ENCODE results near the gene CFAP73.
"Not testable (repeated sequence)": the region's sequence is repeated elsewhere in the genome, so short reads cannot be mapped to it uniquely, and the experiment has no call there.

CFAP73 gene

GRCh38 chr12:113196582-113196981 is 47.1 kb downstream of the CFAP73 start:
- DNase-seq = no peak

GRCh38 chr12:113196990-113197389 is 47.5 kb downstream of the CFAP73 start:
- DNase-seq = peak; percentile 54 to 62

- no peak for DNase-seq
Measured at GRCh38 chr12:113197518-113198077, 48.1 kb downstream of the CFAP73 start.

DNA sequence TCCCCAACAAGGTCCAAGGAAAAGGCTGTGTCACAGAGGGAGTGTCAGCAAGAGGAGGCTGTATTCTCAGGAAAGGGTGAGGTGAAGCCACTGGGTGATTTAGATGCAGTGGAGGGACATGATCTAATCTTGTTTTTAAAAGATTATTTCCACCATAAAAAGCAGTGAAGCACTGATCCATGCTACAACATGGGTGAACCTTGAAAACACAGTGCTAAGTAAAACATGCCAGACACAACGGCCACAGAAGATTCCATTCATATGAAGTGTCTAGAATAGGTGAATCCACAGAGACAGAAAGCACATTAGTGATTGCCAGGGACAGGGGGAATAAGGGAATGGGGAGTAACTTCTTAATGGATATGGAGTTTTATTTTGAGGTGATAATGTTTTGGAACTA is 48.8 kb downstream of the CFAP73 start:
- DNase-seq = no peak

DNA sequence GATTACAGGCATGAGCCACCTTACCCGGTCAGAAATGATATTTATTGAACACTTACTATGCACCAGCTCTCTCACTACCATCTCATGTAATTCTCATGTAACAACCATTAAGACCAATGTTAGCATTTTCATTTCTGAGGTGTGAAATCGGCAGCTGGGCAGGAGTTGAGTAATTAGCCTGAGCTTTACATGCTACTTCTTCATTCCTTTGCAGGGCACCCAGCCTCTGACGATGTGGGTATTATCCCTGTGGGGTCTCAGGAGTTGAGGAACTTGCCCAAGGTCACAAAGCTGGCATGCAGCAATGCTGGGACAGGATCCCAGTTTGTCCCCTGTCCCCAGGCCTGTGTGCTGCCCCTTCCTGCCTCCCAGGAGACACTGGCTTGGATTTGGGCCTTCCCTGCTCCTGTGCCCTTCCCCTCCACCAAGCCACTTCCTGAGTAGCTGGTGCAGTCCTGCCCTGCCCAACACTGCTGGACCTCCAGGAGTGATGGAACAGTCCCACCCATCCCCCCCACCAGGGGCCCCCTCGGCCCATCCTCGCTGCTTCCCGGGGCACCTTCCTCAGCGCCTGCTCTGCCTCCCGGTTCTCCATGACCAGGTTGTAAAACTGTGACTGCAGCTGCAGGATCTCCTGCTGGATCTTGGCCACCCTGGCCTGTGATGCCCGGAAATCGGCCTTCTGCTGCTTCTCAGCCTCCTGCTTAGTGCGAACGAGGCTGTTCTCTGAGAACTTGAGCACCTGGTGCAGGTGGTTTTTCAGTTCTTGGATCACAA is 50.7 kb downstream of the CFAP73 start:
- no peak for DNase-seq

DNA sequence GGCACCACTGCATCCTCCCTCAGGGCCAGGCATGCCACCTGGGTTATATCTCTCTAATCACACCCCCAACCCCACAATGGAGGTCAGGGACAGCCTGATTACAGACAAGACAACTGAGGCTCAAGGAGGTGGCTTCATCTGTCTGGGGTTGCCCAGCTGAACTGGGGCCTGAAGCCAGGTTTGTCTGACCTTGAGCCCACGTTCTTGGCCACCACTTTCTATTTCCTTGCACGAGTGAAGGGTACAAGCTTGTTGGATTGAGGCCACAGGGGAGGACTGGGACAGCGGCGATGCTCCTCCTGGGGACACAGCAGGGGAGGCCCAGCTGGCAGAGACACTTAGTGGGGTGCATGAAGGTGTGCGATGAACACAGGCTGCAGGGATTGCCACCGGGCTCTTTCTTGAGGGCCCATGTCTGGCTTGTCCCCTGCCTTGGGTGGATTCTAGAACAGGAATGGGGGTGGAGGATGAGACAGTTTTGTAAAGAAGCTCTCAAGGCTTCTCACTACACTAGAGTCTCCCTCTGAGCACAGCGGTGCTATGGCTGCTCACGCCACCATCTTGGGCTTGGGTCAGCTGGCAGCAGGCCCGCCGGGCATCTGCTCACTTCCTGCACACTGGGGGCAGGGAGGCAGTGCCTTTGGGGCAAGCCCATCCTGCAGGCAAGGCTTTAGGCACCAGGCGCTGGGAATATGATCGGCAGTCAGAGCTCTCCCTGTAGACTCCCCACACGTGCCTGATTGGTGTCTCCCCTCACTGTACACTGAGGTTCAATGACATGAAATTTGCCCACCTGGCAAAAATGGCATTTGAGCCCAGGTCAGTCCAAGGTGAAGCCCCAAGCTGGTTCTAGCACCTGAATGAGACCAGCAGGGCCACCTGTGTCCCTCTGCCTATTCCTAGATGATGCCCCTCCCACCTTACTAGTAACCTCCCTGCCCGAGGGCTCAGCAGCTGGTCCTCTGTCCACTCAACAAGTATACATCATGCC is 52.0 kb downstream of the CFAP73 start:
- DNase-seq = no peak

DNA sequence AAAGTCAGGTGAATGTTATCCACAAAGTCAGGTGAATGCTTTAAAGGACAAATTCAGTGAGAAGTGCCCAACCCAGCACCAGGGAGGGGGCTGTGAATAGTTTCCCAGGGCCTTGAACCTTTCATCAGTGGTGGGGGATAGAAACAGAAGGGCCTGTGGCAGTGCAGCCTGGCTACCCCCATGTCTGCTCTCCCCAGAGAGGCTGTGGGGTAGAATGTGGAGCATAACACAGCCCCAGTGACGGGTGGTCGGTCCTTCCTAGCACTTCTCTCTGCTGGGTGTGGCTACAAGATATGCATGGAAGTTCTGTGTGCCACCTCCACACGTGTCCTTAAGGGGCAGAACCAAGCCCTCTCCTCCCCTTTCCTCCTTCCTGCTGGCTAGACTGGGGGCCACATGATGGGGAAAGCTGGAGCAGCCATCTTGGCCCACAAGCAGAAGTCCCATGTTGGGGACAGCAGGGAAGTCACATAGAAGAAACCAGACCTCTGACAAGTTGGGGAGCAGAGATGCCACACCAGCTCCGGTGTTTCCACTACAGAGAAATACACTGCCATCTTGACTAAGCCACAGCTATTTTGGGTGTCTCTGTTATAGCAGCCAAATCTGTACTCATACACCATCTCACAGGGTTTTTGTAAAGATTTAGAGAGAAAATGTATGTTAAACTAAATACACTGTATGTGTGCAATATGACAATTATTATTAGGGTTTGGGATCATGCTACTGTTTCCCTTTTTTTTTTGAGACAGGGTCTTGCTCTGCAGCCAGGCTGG is 53.0 kb downstream of the CFAP73 start:
- DNase-seq = no peak

GRCh38 chr12:113203852-113204760 is 54.6 kb downstream of the CFAP73 start:
- DNase-seq = no peak

DNA sequence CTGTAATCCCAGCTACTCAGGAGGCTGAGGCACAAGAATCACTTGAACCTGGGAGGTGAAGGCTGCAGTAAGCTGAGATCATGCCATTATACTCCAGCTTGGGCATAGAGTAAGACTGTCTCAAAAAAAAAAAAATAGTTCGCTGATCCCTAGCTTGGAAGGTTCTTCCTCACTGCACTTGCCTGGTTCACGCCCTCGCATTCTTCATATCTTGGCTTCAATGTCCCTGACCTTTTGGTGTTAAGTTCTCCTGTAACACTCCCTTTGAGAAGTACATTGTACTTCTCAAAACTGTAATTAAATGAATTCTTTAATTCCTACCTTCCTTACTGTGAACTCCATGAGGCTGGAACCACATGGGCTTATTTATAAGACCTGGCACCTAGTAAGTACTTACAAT is 55.3 kb downstream of the CFAP73 start:
- DNase-seq = no peak

GRCh38 chr12:113206802-113207201 is 57.3 kb downstream of the CFAP73 start:
- DNase-seq = not testable (repeated sequence)

GRCh38 chr12:113207613-113208040 is 58.1 kb downstream of the CFAP73 start:
- DNase-seq = peak in 1 of 2 experiments; percentile 21

DNA sequence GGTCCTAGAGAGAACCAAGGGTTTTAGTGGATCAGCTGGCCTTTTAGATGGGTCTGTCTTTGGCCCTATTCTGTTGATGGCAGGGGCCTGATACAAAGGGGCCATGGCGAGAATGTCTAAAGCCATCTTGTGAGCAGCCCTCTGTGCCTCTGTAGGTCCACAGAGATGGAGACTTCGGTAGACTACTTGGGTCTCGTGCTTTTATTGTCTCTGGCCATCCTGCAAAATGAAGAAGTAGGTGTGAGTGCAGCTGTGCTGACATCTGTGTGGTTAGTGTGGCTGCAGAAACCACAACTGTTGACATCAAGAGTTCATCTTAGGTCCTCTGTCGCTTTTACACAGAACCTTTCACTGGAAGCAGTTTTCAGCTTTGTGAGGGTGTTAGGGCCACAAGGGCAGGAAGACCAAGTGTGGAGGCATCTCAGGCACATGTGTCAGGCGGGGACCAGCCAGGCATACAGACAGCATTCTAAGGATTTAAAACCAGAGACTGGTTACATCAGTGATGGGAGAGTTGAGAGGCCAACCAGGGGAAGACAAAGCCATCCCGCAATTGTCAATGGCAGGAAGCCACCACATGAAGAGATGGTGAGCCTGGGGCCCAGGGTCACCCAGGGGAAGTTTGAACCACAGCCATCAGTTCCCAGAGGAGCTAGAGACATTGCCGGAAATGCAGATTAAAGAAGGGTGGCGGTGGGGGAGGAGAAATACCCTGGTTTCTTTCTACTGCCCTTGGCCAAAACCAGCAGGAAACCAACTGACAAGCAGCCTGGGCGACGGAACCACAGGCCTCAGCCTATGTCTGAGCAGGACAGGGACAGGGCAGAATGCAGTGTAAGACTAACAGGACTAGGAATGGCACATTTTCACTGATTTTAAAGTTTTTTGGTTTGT is 58.8 kb downstream of the CFAP73 start:
- DNase-seq = peak; percentile 62 to 74

Measured in activated CD4-positive, alpha-beta T cell treated with anti-CD3 and anti-CD28 coated beads, Interleukin-2, amount 50 U/mL, for 48 hours (primary cell).